Measurements from ENCODE around the gene HEXD.

DNA sequence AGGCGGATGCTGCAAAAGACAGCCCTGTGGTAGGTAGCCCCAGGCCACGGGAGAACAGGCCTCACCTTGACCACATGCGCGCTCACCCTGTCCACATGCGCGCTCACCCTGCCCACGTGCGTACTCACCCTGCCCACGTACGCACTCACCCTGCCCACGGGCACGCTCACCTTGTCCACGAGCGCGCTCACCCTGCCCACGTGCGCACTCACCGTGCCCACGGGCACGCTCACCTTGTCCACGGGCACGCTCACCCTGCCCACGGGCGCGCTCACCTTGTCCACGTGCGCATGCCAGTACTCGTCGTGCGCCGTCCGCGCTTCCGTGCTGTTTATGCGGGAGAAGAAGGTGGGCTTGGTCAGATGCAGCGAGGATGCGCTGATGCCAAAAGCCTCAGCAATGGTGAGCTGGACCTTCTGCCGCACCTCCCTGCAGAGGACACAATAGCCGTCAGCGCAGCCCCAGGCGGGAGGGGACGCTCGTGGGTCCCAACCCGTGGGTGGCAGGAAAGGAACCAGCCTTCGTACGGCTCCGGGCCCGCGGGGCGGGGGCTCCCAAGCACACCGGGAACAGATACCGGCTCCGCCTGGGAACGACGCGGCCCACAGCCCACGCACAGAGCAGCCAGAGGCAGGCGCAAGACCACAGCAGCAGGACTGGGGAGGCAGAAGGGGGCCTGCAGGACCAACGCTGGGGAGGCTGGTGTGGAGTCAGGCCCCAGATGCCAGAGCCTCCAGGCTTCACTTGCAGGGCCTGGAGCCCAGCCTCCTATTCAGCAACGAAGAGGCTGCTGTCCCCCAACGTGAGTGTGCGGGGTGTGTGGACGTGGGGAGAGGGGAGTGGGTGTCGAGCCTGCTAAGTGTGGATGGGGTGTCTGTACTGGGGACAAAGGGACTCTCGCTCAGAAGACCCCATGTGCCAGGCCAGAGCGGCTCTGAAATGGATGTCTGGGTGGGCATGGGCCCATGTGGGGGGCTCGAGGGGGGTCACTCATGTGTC is 14.2 kb upstream of the HEXD start:
- TF ChIP-seq, protein P1, sequence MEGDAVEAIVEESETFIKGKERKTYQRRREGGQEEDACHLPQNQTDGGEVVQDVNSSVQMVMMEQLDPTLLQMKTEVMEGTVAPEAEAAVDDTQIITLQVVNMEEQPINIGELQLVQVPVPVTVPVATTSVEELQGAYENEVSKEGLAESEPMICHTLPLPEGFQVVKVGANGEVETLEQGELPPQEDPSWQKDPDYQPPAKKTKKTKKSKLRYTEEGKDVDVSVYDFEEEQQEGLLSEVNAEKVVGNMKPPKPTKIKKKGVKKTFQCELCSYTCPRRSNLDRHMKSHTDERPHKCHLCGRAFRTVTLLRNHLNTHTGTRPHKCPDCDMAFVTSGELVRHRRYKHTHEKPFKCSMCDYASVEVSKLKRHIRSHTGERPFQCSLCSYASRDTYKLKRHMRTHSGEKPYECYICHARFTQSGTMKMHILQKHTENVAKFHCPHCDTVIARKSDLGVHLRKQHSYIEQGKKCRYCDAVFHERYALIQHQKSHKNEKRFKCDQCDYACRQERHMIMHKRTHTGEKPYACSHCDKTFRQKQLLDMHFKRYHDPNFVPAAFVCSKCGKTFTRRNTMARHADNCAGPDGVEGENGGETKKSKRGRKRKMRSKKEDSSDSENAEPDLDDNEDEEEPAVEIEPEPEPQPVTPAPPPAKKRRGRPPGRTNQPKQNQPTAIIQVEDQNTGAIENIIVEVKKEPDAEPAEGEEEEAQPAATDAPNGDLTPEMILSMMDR (IDR thresholded peaks at IDR 0.05; ENCODE audit: low read depth, low read length, poor library complexity, severe bottlenecking) = no peak
- TF ChIP-seq EZH2phosphoT487 (IDR thresholded peaks at IDR 0.05; ENCODE audit: borderline replicate concordance, low read length) = no peak
